Testis (tissue), 2 donors: ENCODE results near the gene MEIKIN.

Experiments used
- CTCF ChIP-seq, 3 experiments: fragments of 450-650 bp in 2 of 3; fragments of 200-600 bp in 1 of 3; sonication (generic) in 1 of 3; IDR thresholded peaks; one replicate each; pipeline ENCODE4 v1.5.1; 2016 to 2019; ENCODE audit warnings: antibody characterized with exemption in 3 of 3, mild to moderate bottlenecking in 2 of 3, moderate library complexity in 1 of 3
- POLR2A ChIP-seq: fragments of 450-650 bp; IDR thresholded peaks from one replicate; pipeline ENCODE4 v1.6.1; 2017; ENCODE audit warnings: antibody characterized with exemption, mild to moderate bottlenecking, moderate library complexity

GRCh38 chr5:131857388-131857787 lies 88.1 kb downstream of the MEIKIN start:
- TF ChIP-seq CTCF (IDR thresholded peaks at IDR 0.05) = no peak
- TF ChIP-seq POLR2A = no peak
